ENCODE results near the gene MPO. TPM values are rescaled to one million over a fixed set of nuclear protein-coding genes. Genes with fewer than 3 reads are reported as not detected.

The MPO gene
- total and polyA plus RNA-seq, 10 of the 15 experiments (the other 5 are each of a cell fraction or from before 2014, with no cell fraction given), result 0.06 to 0.49 (median 0.14) TPM

- TF ChIP-seq NFYA (IDR thresholded peaks at IDR 0.05; ENCODE audit: borderline replicate concordance, low read depth, low read length) (no peak), GATAD2B (conservative IDR thresholded peaks at IDR 0.05; ENCODE audit: low read depth) (peak; percentile 76; the same call in 1 of the 2 replicates), DPF2 (IDR thresholded peaks at IDR 0.05) (no peak), POLR2AphosphoS5 (IDR thresholded peaks at IDR 0.05; ENCODE audit: low read length) (peak; percentile 74), GABPA (IDR thresholded peaks at IDR 0.05; ENCODE audit: low read depth) (no peak), SUPT20H (IDR thresholded peaks at IDR 0.05; ENCODE audit: borderline replicate concordance, control insufficient read depth, low read depth, low read length) (no peak), MTA2 (IDR thresholded peaks at IDR 0.05; ENCODE audit: low read depth) (no peak), BACH1 (IDR thresholded peaks at IDR 0.05; ENCODE audit: borderline replicate concordance) (peak; percentile 22; the same call in 1 of the 2 replicates), FOS (IDR thresholded peaks at IDR 0.05; ENCODE audit: borderline replicate concordance, extremely low read depth, insufficient read length) (no peak), PAX8 (IDR thresholded peaks at IDR 0.05) (no peak), PAX5 (IDR thresholded peaks at IDR 0.05; ENCODE audit: borderline replicate concordance, low read depth, low read length) (no peak), POLR2AphosphoS2 (IDR thresholded peaks at IDR 0.05; ENCODE audit: low read depth, low read length) (no peak), SMARCA5 (IDR thresholded peaks at IDR 0.05) (0 out of 2 replicates have a peak, but pooled peaks have one; percentile 20), RFX5 (IDR thresholded peaks at IDR 0.05; ENCODE audit: low read depth, low read length) (no peak), IRF4 (IDR thresholded peaks at IDR 0.05; ENCODE audit: low read depth, low read length) (no peak), FOXK2 (IDR thresholded peaks at IDR 0.05) (peak; percentile 74), IKZF2 (IDR thresholded peaks at IDR 0.05) (no peak), NRF1 (conservative IDR thresholded peaks at IDR 0.05; ENCODE audit: low read depth, low read length) (no peak), LARP7 (IDR thresholded peaks at IDR 0.05) (0 out of 2 replicates have a peak, but pooled peaks have one; percentile 25), POLR2A (IDR thresholded peaks at IDR 0.05; ENCODE audit: low read depth, low read length) (no peak), POU2F2 (IDR thresholded peaks at IDR 0.05; ENCODE audit: borderline replicate concordance, low read depth, low read length) (peak; percentile 11; the same call in 1 of the 3 replicates), YBX1 (IDR thresholded peaks at IDR 0.05) (no peak), SKIL (IDR thresholded peaks at IDR 0.05; ENCODE audit: low read depth, poor library complexity, severe bottlenecking) (no peak)
- TF ChIP-seq, protein P1, sequence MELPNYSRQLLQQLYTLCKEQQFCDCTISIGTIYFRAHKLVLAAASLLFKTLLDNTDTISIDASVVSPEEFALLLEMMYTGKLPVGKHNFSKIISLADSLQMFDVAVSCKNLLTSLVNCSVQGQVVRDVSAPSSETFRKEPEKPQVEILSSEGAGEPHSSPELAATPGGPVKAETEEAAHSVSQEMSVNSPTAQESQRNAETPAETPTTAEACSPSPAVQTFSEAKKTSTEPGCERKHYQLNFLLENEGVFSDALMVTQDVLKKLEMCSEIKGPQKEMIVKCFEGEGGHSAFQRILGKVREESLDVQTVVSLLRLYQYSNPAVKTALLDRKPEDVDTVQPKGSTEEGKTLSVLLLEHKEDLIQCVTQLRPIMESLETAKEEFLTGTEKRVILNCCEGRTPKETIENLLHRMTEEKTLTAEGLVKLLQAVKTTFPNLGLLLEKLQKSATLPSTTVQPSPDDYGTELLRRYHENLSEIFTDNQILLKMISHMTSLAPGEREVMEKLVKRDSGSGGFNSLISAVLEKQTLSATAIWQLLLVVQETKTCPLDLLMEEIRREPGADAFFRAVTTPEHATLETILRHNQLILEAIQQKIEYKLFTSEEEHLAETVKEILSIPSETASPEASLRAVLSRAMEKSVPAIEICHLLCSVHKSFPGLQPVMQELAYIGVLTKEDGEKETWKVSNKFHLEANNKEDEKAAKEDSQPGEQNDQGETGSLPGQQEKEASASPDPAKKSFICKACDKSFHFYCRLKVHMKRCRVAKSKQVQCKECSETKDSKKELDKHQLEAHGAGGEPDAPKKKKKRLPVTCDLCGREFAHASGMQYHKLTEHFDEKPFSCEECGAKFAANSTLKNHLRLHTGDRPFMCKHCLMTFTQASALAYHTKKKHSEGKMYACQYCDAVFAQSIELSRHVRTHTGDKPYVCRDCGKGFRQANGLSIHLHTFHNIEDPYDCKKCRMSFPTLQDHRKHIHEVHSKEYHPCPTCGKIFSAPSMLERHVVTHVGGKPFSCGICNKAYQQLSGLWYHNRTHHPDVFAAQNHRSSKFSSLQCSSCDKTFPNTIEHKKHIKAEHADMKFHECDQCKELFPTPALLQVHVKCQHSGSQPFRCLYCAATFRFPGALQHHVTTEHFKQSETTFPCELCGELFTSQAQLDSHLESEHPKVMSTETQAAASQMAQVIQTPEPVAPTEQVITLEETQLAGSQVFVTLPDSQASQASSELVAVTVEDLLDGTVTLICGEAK (IDR thresholded peaks at IDR 0.05; ENCODE audit: borderline replicate concordance), result no peak
- TF ChIP-seq, protein P2, sequence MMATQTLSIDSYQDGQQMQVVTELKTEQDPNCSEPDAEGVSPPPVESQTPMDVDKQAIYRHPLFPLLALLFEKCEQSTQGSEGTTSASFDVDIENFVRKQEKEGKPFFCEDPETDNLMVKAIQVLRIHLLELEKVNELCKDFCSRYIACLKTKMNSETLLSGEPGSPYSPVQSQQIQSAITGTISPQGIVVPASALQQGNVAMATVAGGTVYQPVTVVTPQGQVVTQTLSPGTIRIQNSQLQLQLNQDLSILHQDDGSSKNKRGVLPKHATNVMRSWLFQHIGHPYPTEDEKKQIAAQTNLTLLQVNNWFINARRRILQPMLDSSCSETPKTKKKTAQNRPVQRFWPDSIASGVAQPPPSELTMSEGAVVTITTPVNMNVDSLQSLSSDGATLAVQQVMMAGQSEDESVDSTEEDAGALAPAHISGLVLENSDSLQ (IDR thresholded peaks at IDR 0.05), result no peak
Observed at GRCh38 chr17:58324409-58325288, 43.9 kb upstream of the MPO start (continued).

Measured in GM12878 (cell line).